ENCODE measurements around the gene PCDHGA11. TPM values are rescaled to one million over a fixed set of nuclear protein-coding genes. Genes with fewer than 3 reads are reported as not detected.
"Not testable (repeated sequence)": the region's sequence is repeated elsewhere in the genome, so short reads cannot be mapped to it uniquely, and the experiment has no call there.

The PCDHGA11 gene
- total RNA-seq, 1 experiment from 2014 or later: 0.39 TPM

DNA sequence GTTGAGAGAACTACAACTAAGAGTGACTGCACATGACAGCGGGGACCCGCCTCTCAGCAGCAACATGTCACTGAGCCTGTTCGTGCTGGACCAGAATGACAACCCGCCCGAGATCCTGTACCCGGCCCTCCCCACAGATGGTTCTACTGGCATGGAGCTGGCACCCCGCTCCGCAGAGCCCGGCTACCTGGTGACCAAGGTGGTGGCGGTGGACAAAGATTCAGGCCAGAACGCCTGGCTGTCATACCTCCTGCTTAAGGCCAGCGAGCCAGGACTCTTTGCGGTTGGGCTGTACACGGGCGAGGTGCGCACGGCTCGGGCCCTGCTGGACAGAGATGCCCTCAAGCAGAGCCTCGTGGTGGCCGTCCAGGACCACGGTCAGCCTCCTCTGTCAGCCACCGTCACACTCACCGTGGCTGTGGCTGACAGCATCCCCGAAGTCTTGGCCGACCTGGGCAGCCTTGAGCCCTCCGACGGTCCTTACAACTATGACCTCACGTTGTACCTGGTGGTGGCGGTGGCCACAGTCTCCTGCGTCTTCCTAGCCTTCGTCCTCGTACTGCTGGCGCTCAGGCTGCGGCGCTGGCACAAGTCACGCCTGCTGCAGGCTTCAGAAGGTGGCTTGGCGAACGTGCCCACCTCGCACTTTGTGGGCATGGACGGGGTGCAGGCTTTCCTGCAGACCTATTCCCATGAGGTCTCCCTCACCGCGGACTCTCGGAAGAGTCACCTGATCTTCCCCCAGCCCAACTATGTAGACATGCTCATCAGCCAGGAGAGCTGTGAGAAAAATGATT is 36.2 kb upstream of the PCDHGA11 start:
- no peak overlapping the region for H3K27ac ChIP-seq (ENCODE audit: low read length)
- POLR2A ChIA-PET: no interaction called here
- no peak overlapping the region for H3K4me3 ChIP-seq (ENCODE audit: low read depth in 2 of 2, low read length in 2 of 2)
- TF ChIP-seq, protein P1, sequence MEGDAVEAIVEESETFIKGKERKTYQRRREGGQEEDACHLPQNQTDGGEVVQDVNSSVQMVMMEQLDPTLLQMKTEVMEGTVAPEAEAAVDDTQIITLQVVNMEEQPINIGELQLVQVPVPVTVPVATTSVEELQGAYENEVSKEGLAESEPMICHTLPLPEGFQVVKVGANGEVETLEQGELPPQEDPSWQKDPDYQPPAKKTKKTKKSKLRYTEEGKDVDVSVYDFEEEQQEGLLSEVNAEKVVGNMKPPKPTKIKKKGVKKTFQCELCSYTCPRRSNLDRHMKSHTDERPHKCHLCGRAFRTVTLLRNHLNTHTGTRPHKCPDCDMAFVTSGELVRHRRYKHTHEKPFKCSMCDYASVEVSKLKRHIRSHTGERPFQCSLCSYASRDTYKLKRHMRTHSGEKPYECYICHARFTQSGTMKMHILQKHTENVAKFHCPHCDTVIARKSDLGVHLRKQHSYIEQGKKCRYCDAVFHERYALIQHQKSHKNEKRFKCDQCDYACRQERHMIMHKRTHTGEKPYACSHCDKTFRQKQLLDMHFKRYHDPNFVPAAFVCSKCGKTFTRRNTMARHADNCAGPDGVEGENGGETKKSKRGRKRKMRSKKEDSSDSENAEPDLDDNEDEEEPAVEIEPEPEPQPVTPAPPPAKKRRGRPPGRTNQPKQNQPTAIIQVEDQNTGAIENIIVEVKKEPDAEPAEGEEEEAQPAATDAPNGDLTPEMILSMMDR (IDR thresholded peaks at IDR 0.05): no peak
- TF ChIP-seq, protein P2, sequence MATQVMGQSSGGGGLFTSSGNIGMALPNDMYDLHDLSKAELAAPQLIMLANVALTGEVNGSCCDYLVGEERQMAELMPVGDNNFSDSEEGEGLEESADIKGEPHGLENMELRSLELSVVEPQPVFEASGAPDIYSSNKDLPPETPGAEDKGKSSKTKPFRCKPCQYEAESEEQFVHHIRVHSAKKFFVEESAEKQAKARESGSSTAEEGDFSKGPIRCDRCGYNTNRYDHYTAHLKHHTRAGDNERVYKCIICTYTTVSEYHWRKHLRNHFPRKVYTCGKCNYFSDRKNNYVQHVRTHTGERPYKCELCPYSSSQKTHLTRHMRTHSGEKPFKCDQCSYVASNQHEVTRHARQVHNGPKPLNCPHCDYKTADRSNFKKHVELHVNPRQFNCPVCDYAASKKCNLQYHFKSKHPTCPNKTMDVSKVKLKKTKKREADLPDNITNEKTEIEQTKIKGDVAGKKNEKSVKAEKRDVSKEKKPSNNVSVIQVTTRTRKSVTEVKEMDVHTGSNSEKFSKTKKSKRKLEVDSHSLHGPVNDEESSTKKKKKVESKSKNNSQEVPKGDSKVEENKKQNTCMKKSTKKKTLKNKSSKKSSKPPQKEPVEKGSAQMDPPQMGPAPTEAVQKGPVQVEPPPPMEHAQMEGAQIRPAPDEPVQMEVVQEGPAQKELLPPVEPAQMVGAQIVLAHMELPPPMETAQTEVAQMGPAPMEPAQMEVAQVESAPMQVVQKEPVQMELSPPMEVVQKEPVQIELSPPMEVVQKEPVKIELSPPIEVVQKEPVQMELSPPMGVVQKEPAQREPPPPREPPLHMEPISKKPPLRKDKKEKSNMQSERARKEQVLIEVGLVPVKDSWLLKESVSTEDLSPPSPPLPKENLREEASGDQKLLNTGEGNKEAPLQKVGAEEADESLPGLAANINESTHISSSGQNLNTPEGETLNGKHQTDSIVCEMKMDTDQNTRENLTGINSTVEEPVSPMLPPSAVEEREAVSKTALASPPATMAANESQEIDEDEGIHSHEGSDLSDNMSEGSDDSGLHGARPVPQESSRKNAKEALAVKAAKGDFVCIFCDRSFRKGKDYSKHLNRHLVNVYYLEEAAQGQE (IDR thresholded peaks at IDR 0.05; ENCODE audit: insufficient read depth in 1 of 2, low read depth in 2 of 2, low read length in 1 of 2): no peak
- TF ChIP-seq TCF7L2 (IDR thresholded peaks at IDR 0.05; ENCODE audit: low read depth, low read length) (no peak), SIN3A (IDR thresholded peaks at IDR 0.05; ENCODE audit: borderline replicate concordance, insufficient read depth, low read depth, low read length) (no peak), POLR2AphosphoS5 (IDR thresholded peaks at IDR 0.05; ENCODE audit: low read depth, low read length) (no peak)
- H3K36me3 ChIP-seq (ENCODE audit: control insufficient read depth, insufficient read depth, low read length): no peaks in the 10 kb centered on the region
- H3K27me3 ChIP-seq (ENCODE audit: control insufficient read depth, insufficient read depth, low read length): no peaks in the 10 kb centered on the region
- H3K4me1 ChIP-seq (ENCODE audit: control insufficient read depth, insufficient read depth, low read length): no peaks in the 10 kb centered on the region
- no TSS peak for BruUV-seq (replicated peaks)
- intact Hi-C loops (cut with micrococcal nuclease; ENCODE audit: unreplicated experiment): no loop called here
- CTCF ChIA-PET: no interaction called here
- in situ Hi-C loops (cut with HindIII; ENCODE audit: low pct_unique_long_range_greater_than_20kb, low sequenced_read_pairs): no loop called here
- H3K9me3 ChIP-seq (ENCODE audit: control insufficient read depth, insufficient read depth, low read depth, low read length): no peaks in the 10 kb centered on the region
- DNase-seq (ENCODE audit: low read depth, low spot score): no peak
- ATAC-seq: no peak

DNA sequence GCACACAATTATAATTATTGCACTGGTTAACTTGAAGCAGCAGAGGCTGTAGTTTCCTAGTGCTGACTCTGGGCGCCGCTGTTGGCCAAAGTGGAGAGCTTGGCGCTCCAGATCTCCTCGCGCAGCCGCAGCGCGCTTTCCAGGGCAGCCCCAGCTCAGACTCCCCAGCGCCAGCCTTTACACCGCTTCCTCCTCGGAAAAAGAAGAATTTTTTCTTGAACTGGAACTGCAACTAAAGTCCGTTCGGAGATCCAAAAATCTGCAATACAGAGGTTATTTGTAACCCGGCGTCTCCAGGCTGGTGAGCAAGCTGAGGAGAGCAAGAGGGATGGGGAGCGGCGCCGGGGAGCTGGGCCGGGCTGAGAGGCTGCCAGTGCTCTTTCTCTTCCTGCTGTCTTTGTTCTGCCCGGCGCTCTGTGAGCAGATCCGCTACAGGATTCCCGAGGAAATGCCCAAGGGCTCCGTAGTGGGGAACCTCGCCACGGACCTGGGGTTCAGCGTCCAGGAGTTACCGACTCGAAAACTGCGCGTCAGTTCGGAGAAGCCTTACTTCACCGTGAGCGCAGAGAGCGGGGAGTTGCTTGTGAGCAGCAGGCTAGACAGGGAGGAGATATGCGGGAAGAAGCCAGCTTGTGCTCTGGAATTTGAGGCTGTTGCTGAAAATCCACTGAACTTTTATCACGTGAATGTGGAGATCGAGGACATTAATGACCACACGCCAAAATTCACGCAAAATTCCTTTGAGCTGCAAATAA is 33.1 kb upstream of the PCDHGA11 start, which contains the start of gene PCDHGB4:
Gene PCDHGB4, plus strand, starts transcription at position 142 of the 755 bp plus-strand sequence. Its CDS starts 187 bp downstream, at position 329.
- intact Hi-C loops (cut with micrococcal nuclease; ENCODE audit: unreplicated experiment); H3K4me1 ChIP-seq (ENCODE audit: control insufficient read depth, insufficient read depth, low read length); POLR2A ChIA-PET; H3K27me3 ChIP-seq (ENCODE audit: control insufficient read depth, insufficient read depth, low read length); BruUV-seq (replicated peaks); H3K27ac ChIP-seq (ENCODE audit: low read length); in situ Hi-C loops (cut with HindIII; ENCODE audit: low pct_unique_long_range_greater_than_20kb, low sequenced_read_pairs); ATAC-seq; DNase-seq (ENCODE audit: low read depth, low spot score); H3K36me3 ChIP-seq (ENCODE audit: control insufficient read depth, insufficient read depth, low read length); H3K9me3 ChIP-seq (ENCODE audit: control insufficient read depth, insufficient read depth, low read depth, low read length); H3K4me3 ChIP-seq (ENCODE audit: low read depth in 2 of 2, low read length in 2 of 2); CTCF ChIA-PET: not testable (repeated sequence)

DNA sequence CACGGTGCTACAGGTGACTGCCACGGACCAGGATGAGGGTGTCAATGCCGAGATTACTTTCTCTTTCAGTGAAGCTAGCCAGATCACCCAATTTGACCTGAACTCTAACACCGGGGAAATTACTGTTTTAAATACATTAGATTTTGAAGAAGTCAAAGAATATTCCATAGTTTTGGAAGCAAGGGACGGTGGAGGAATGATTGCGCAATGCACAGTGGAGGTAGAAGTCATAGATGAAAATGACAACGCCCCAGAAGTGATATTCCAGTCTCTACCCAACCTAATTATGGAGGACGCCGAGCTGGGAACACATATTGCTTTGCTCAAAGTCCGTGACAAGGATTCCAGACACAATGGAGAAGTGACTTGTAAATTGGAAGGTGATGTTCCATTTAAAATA is 32.2 kb upstream of the PCDHGA11 start:
- intact Hi-C loops (cut with micrococcal nuclease; ENCODE audit: unreplicated experiment): no loop called here
- CTCF ChIA-PET: no interaction called here

More for the DNA sequence above, 32.2 kb upstream of the PCDHGA11 start:
- Histone ChIP-seq H3K4me3 (ENCODE audit: low read depth in 2 of 2, low read length in 2 of 2) (no peak overlapping the region), H3K4me1 (ENCODE audit: control insufficient read depth, insufficient read depth, low read length) (no peaks in the 10 kb centered on the region), H3K9me3 (ENCODE audit: control insufficient read depth, insufficient read depth, low read depth, low read length) (no peaks in the 10 kb centered on the region; the same call in 1 of the 2 replicates), H3K27me3 (ENCODE audit: control insufficient read depth, insufficient read depth, low read length) (no peaks in the 10 kb centered on the region), H3K36me3 (ENCODE audit: control insufficient read depth, insufficient read depth, low read length) (no peaks in the 10 kb centered on the region), H3K27ac (ENCODE audit: low read length) (no peak overlapping the region)
- in situ Hi-C loops (cut with HindIII; ENCODE audit: low pct_unique_long_range_greater_than_20kb, low sequenced_read_pairs): no loop called here
- no peak for ATAC-seq
- TF ChIP-seq POLR2AphosphoS5 (IDR thresholded peaks at IDR 0.05; ENCODE audit: low read depth, low read length) (no peak), TCF7L2 (IDR thresholded peaks at IDR 0.05; ENCODE audit: low read depth, low read length) (no peak), SIN3A (IDR thresholded peaks at IDR 0.05; ENCODE audit: borderline replicate concordance, insufficient read depth, low read depth, low read length) (no peak)
- TF ChIP-seq, protein P1 (IDR thresholded peaks at IDR 0.05): no peak
- TF ChIP-seq, protein P2 (IDR thresholded peaks at IDR 0.05; ENCODE audit: insufficient read depth in 1 of 2, low read depth in 2 of 2, low read length in 1 of 2): no peak
- no TSS peak for BruUV-seq (replicated peaks)
- DNase-seq (ENCODE audit: low read depth, low spot score): no peak
- POLR2A ChIA-PET: no interaction called here

Data from Panc1 (cell line).